WTC11 (cell line): ENCODE data around the gene CREBBP.

Experiments used
- ATF1 ChIP-seq: sonication (generic); formaldehyde crosslinking; IDR thresholded peaks from 2 replicates; pipeline ENCODE4 v1.8.1; 2023; ENCODE audit warnings: mild to moderate bottlenecking, moderate library complexity, missing genetic modification reagents
- CREB1 ChIP-seq: sonication (generic); formaldehyde crosslinking; IDR thresholded peaks from 2 replicates; pipeline ENCODE4 v1.8.0; 2023; ENCODE audit warnings: mild to moderate bottlenecking, missing genetic modification reagents
- CTCF ChIP-seq: fragments of 200-600 bp; IDR thresholded peaks from 2 replicates; pipeline ENCODE4 v1.8.0; 2022; ENCODE audit warnings: antibody characterized with exemption
- E2F1 ChIP-seq: sonication (generic); formaldehyde crosslinking; IDR thresholded peaks from 2 replicates; pipeline ENCODE4 v1.8.0; 2022; ENCODE audit warnings: mild to moderate bottlenecking, missing genetic modification reagents
- ESRRA ChIP-seq: sonication (generic); formaldehyde crosslinking; IDR thresholded peaks from 2 replicates; pipeline ENCODE4 v1.8.1; 2022; ENCODE audit warnings: mild to moderate bottlenecking, missing genetic modification reagents, borderline replicate concordance
- FOXP1 ChIP-seq: sonication (generic); formaldehyde crosslinking; IDR thresholded peaks from 2 replicates; pipeline ENCODE4 v1.8.0; 2022; ENCODE audit warnings: missing genetic modification reagents, mild to moderate bottlenecking, moderate library complexity, borderline replicate concordance
- MXD4 ChIP-seq: fragments of 250-450 bp; sonication (Bioruptor Pico); IDR thresholded peaks from 2 replicates; pipeline ENCODE4 v1.8.0; 2021; ENCODE audit warnings: mild to moderate bottlenecking, moderate library complexity, borderline replicate concordance
- NFYB ChIP-seq: sonication (generic); formaldehyde crosslinking; conservative IDR thresholded peaks from 2 replicates; pipeline ENCODE4 v1.8.0; 2022; ENCODE audit warnings: low read depth, missing genetic modification reagents
- NR3C1 ChIP-seq: sonication (generic); formaldehyde crosslinking; conservative IDR thresholded peaks from 2 replicates; pipeline ENCODE4 v1.8.1; 2023; ENCODE audit warnings: low read depth, mild to moderate bottlenecking, missing genetic modification reagents
- STAT6 ChIP-seq: sonication (generic); formaldehyde crosslinking; conservative IDR thresholded peaks from 2 replicates; pipeline ENCODE4 v1.8.1; 2023; ENCODE audit warnings: mild to moderate bottlenecking, low read depth, missing genetic modification reagents, moderate library complexity
- TEAD4 ChIP-seq: sonication (generic); formaldehyde crosslinking; IDR thresholded peaks from 2 replicates; pipeline ENCODE4 v1.8.0; 2022; ENCODE audit warnings: mild to moderate bottlenecking, missing genetic modification reagents
- USF2 ChIP-seq: sonication (generic); formaldehyde crosslinking; IDR thresholded peaks from 2 replicates; pipeline ENCODE4 v1.8.1; 2023; ENCODE audit warnings: mild to moderate bottlenecking, missing genetic modification reagents, moderate library complexity
- ZNF232 ChIP-seq: sonication (generic); formaldehyde crosslinking; IDR thresholded peaks from 2 replicates; pipeline ENCODE4 v1.8.0; 2022; ENCODE audit warnings: mild to moderate bottlenecking, missing genetic modification reagents
- ZNF532 ChIP-seq: fragments of 250-450 bp; sonication (Bioruptor Pico); IDR thresholded peaks from 2 replicates; pipeline ENCODE4 v1.9.0; 2021; ENCODE audit warnings: mild to moderate bottlenecking, borderline replicate concordance

DNA sequence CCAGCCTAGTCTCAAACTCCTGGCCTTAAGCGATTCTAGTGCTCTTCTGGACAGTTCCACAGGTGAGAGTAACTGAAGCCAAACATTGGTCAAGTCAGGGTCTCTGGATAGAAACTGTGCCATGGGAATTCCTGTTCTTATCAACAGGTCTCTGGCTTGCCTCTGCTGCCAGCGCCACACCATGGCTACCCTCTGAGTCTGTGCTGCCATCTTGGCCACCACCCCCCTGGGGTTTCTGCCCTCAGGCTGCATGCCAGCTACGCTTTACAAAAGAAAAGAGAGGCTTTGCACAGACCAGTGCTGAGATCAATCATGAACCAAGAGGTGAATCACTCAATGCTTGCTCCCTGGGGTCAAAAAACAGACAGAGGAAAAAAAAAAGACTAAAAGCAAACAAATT, 24.4 kb upstream of the CREBBP start:
- no peak for TF ChIP-seq STAT6
- no peak for TF ChIP-seq ESRRA (CRISPR knock-in tag)
- no peak for TF ChIP-seq CTCF
- TF ChIP-seq MXD4 (CRISPR knock-in tag) = no peak
- TF ChIP-seq ATF1 (CRISPR knock-in tag) = no peak
- TF ChIP-seq NFYB = no peak
- TF ChIP-seq ZNF232 (CRISPR knock-in tag) = no peak
- TF ChIP-seq E2F1 (CRISPR knock-in tag) = no peak
- TF ChIP-seq ZNF532 (CRISPR knock-in tag) = no peak
- no peak for TF ChIP-seq USF2 (CRISPR knock-in tag)
- no peak for TF ChIP-seq TEAD4 (CRISPR knock-in tag)
- TF ChIP-seq FOXP1 (CRISPR knock-in tag) = no peak
- TF ChIP-seq NR3C1 (CRISPR knock-in tag) = no peak
- no peak for TF ChIP-seq CREB1 (CRISPR knock-in tag)
